NCI-H1092 (cell line): ENCODE data around the gene RNU1-4.
"Not testable (repeated sequence)": the region's sequence is repeated elsewhere in the genome, so short reads cannot be mapped to it uniquely, and the experiment has no call there.

Experiments used
- DNase-seq: peaks from one replicate; lab custom pipeline; 2025; lab: John Stamatoyannopoulos, UW

Gene RNU1-4

GRCh38 chr1:16770139-16770759 is 29.9 kb downstream of the RNU1-4 start:
- not testable (repeated sequence) for DNase-seq

DNA sequence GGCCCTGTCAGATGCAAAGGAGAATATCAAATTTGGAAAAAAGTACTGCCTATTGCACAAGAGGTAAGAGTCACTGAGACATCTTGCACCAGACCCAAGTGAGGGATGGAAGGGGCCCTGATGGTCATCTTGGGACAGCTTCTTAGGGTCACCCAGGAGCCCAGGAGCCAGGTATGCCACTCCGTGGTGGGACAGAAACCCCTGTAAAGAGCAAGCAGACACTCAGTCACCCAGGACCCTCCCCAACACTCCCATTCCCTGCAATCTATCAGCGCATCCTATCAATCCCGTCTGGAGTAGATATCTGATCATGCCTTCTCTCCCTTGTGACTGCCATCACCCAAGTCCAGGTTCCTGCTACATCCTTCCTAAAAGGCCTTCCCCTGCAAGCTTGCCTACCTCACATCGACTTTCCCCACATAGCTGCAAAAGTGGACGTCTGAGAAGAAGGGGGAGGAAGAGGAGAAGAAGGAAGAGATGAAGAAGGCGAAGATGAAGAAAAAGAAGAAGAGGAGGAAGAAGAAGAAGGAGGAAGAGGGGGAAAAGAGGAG is 30.7 kb downstream of the RNU1-4 start:
- DNase-seq = not testable (repeated sequence)

DNA sequence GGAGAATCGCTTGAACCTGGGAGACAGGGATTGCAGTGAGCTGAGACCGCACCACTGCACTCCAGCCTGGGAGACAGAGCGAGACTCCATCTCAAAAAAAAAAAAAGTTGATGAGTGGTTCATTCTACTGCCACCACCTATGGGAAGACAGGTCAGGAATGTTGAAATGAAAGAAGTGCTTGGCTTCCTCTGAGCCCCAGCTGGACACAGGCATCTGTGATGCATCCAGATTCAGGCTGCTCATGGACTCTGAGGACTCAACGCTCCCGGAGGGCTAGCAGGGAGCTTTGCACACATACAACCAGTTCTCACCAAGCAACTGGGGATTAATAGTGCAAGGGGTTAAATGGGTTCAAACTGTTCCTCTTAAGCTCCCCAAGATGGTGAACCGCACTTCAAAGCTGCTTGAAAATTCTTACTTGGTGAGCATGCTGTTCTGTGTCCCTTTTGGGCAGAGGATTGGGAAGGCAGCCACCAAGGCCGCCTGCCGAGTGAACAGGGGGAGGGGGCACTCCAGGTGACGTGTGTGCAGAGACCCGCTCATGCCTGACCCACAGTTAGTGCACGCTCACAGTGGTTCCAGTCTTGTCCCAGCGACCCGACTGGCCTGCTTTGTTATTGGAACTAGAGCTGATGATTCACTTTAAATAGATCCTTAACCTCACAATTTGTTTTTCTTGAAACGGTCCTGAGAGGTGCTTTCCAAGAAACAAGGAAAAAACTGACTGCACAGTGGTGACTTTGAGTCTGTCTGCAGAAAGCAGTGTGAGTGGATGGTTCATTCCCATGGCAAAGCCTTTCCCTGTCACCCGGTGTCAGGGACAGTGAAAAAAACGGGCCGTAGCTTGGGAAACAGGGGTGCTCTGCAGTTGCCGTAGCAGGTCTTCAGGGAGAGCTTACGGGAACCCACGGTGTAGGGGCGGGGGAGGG is 32.2 kb downstream of the RNU1-4 start:
- DNase-seq = not testable (repeated sequence)

DNA sequence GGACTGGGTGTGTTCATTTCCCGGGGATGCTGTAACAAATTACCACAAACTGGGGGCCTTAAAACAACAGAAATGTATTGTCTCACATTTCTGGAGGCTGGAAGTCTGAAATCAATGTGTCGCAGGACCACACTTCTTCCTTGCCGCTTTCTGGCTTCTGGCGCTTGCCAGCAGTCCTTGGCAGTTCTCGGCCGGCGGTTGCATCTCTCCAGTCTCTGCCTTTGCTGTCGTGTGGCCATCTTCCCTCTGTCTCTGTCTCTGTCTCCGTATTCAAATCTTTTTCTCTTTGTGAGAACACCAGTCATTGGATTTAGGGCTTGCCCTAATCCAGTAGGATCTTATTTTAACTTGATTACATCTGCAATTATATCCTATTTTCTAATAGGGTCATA is 32.9 kb downstream of the RNU1-4 start:
- DNase-seq = not testable (repeated sequence)

- not testable (repeated sequence) for DNase-seq
Measured at GRCh38 chr1:16773723-16774122, 33.4 kb downstream of the RNU1-4 start.

GRCh38 chr1:16774773-16775172 is 34.5 kb downstream of the RNU1-4 start:
- not testable (repeated sequence) for DNase-seq

DNA sequence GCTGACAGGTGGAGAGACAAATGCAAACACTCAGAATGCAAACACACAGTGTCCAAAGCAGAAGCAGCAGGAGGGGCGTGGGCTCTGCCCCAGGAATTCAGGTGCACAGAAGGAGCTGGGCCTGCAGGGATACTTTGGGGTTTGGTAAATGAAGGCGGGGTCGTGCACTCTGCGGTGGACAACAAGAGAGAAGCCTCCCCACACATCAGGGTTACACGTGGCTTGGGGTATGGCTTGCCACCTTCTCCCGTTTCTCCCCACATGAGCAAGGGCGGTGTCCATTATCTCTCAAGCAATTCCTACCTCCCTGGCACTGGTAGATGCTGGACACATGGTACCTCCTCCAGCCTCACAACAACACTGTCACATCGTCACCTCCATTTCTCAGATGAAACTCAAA is 35.0 kb downstream of the RNU1-4 start:
- not testable (repeated sequence) for DNase-seq

DNA sequence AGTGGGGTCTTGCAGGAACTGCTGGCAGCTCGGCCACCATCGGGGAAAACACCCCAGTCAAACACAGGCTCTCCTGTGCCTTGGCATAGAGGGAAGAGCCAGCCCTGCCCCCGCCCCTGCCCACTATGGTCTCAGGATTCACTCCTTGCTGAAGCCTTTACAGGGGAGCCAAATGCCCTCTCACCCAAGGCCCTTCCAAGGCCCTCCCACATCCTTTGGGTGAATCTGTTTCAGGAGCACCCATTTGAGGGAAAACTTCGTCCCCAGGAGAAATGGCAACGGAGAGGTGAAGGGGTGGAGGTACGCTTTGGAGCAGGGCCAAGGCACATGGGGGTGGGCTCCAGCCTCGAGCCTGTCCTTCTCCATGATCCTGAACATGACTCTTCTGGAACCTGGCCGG is 35.9 kb downstream of the RNU1-4 start:
- not testable (repeated sequence) for DNase-seq

DNA sequence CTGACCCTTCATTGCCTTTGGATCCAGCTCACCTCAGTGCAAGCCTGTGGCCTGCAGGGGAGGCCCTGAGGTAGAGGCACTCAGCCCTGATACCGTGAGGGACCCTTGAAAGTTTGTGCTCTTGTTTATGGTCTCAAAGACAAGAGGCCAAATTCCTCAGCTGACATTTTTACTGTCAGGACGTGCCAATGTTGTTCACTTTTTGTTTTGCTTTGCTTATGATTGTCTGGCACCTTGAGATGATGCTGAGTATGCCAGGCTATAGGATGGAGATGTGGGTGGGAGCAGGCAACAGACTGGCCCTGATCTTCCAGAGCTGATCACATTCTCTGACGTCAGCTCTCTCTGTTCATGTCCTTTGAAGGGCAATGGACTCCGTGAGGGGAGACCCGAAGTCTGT is 36.5 kb downstream of the RNU1-4 start:
- DNase-seq = not testable (repeated sequence)

GRCh38 chr1:16777821-16778220 is 37.5 kb downstream of the RNU1-4 start:
- not testable (repeated sequence) for DNase-seq

DNA sequence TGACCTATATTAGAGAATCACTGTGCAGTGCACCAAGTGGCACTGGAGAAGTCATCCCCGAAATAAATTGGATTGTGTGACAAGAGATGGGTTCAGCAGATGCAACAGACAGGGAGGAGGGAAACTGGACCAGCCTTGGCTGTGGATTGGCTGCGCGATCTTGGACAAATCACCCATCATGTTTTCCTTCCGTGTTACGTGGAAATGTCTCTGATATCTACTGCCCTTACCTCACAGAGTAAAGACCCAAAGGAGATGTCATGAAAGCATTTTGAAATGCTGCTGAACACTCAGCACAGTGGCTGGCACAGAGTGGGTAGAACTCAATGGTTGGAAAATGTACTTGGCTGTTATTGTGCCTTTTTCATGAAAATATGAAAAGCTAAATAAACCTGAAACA is 39.2 kb downstream of the RNU1-4 start:
- DNase-seq = not testable (repeated sequence)

DNA sequence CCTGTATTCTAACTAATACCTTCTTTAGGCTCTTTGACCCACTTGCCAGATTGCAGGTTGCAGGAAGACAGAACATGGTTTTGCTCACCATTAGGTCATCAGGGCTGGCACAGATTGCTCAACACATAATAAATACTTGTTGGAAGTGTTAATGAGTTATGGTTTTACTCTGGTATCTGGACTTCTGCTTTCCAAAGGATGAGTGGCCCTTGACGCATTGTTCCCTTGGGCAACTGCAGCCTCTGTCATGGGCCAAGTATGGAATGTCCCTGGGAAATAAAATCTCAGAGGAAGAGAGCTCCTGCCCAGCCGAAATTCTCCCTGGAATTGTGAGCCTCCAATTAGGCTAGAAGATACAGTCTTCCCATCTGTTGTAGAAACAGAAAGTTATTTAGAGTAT is 40.7 kb downstream of the RNU1-4 start:
- DNase-seq = not testable (repeated sequence)

DNA sequence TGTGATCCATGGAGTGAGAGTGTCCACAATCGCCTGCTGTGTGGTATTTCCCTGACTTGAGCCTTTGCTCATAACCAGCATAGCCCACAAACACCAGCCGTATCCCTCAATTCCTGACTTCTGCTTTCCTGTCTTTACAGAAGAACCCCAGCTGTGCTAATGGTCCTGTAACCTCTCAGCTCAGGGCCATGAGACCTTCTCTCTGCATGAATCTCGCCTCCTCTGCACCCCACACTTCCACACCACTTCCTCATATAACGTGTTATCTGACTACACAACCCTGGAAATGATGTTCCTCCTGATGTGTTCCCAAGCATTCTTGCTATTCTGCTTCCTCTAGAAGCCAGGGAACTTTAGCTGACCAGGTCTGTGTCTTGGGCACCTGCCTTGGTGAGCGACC is 41.3 kb downstream of the RNU1-4 start:
- not testable (repeated sequence) for DNase-seq

- not testable (repeated sequence) for DNase-seq
Measured at GRCh38 chr1:16784955-16785354, 44.6 kb downstream of the RNU1-4 start.

DNA sequence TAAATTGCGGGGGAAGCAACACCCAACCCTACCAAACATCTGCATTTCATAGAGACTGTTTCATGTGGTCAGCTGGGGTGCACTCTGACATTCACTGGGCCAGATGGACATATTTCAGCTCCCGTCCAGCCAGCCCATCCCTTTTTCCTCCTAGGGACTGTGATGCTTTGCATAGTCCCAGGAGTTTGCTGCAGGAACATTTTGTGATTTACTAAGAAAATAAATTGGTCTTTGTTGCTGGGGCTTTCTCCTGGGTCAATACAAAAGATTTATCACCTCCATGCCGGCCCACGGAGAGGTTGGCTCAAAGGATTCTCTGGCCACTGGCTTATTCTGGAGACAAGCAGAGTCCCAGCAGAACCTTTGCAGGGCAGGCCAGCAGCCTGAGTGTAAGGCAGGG is 46.0 kb downstream of the RNU1-4 start:
- not testable (repeated sequence) for DNase-seq

- not testable (repeated sequence) for DNase-seq
Measured at GRCh38 chr1:16787175-16787574, 46.9 kb downstream of the RNU1-4 start.

GRCh38 chr1:16787711-16788110 is 47.4 kb downstream of the RNU1-4 start:
- not testable (repeated sequence) for DNase-seq
